Cardiac septum (tissue), 1 donor: ENCODE results near the gene KRTAP5-6. TPM values are rescaled to one million over a fixed set of nuclear protein-coding genes. Genes with fewer than 3 reads are reported as not detected.

Source experiments
- DNase-seq: peaks from one replicate; pipeline ENCODE4 v3.0.0-alpha.2; 2020; ENCODE audit warnings: low spot score
- intact Hi-C: fragments of 100-400 bp; cut with DNase I; formaldehyde crosslinking; loops from one replicate; pipeline ENCODE4 v1.14.0; 2022
- long read RNA-seq: library from polyadenylated mRNA; unstranded; transcript quantifications from one replicate; pipeline ENCODE4 v2.0.0, GENCODE V29; 2021
- total RNA-seq: library from RNA; stranded (reverse); fragmentation: NEBNext Ultra II Directional; extraction: Animal tissue kit (Norgen Biotek cat#: 25700); gene quantifications from one replicate; pipeline ENCODE4 v1.2.1, GENCODE V29; 2021
- donor health status: DM: no; HTN: no; CAD: no.

The KRTAP5-6 gene
- not detected for total RNA-seq
- long read RNA-seq, result 0 reads

GRCh38 chr11:1696608-1697570 lies at the start of gene KRTAP5-6:
KRTAP5-6 (plus strand) TSS chr11:1697195; CDS start chr11:1697246, 51 bp downstream.
- intact Hi-C loops, result no loop called here
- DNase-seq, result no peak

- no peak for DNase-seq
- intact Hi-C loops, result no loop called here
Observed at GRCh38 chr11:1647901-1648652, 48.9 kb upstream of the KRTAP5-6 start.

- intact Hi-C loops, result no loop called here
- DNase-seq, result no peak
Observed at GRCh38 chr11:1648653-1649420, 48.2 kb upstream of the KRTAP5-6 start.

- intact Hi-C loops, result no loop called here
- peak; percentile 72 for DNase-seq
Observed at GRCh38 chr11:1650034-1650917, 46.7 kb upstream of the KRTAP5-6 start.

GRCh38 chr11:1650918-1651262 lies 46.1 kb upstream of the KRTAP5-6 start:
- intact Hi-C loops, result no loop called here
- DNase-seq, result no peak

- DNase-seq, result no peak
- intact Hi-C loops, result no loop called here
Observed at GRCh38 chr11:1651411-1651980, 45.5 kb upstream of the KRTAP5-6 start.

GRCh38 chr11:1652026-1652425 lies 45.0 kb upstream of the KRTAP5-6 start:
- DNase-seq, result no peak
- intact Hi-C loops, result loop anchor here (2.0 kb wide), 3 partner anchors 43 to 501 kb away; no protein-coding TSS in a partner anchor

- DNase-seq, result no peak
- intact Hi-C loops, result loop anchor here (2.0 kb wide), 3 partner anchors 42 to 500 kb away; no protein-coding TSS in a partner anchor
Observed at GRCh38 chr11:1652442-1652770, 44.6 kb upstream of the KRTAP5-6 start.

- peak; percentile 88 for DNase-seq
- intact Hi-C loops, result loop anchor here (2.0 kb wide), 3 partner anchors 42 to 500 kb away; no protein-coding TSS in a partner anchor
Observed at GRCh38 chr11:1652771-1653540, 44.0 kb upstream of the KRTAP5-6 start.

- no peak for DNase-seq
- intact Hi-C loops, result loop anchor here (2.0 kb wide), 3 partner anchors 41 to 499 kb away; no protein-coding TSS in a partner anchor
Observed at GRCh38 chr11:1653541-1654387, 43.2 kb upstream of the KRTAP5-6 start.

- intact Hi-C loops, result no loop called here
- DNase-seq, result no peak
Observed at GRCh38 chr11:1654388-1655167, 42.4 kb upstream of the KRTAP5-6 start.

- DNase-seq, result no peak
- intact Hi-C loops, result no loop called here
Observed at GRCh38 chr11:1655168-1656060, 41.6 kb upstream of the KRTAP5-6 start.

- intact Hi-C loops, result no loop called here
- DNase-seq, result no peak
Observed at GRCh38 chr11:1656061-1656441, 40.9 kb upstream of the KRTAP5-6 start.

GRCh38 chr11:1656670-1657069 lies 40.3 kb upstream of the KRTAP5-6 start:
- no peak for DNase-seq
- intact Hi-C loops, result no loop called here

GRCh38 chr11:1659506-1659905 lies 37.5 kb upstream of the KRTAP5-6 start:
- no peak for DNase-seq
- intact Hi-C loops, result no loop called here
